Ammon's horn (tissue), 1 donor: ENCODE results near the gene TMEM41B.
A peak's percentile ranks its signal among the peaks of the same experiment; 100 is the strongest.

Experiments used
- DNase-seq: peaks from one replicate; pipeline ENCODE4 v3.0.0-alpha.2; 2016; ENCODE audit warnings: low spot score

Gene TMEM41B

GRCh38 chr11:9310485-9311090 lies 3.8 kb downstream of the TMEM41B start:
- DNase-seq, result no peak

GRCh38 chr11:9304178-9304577 lies 10.2 kb downstream of the TMEM41B start:
- no peak for DNase-seq

GRCh38 chr11:9302448-9302847 lies 11.9 kb downstream of the TMEM41B start:
- no peak for DNase-seq

- no peak for DNase-seq
Observed at GRCh38 chr11:9301720-9302119, 12.7 kb downstream of the TMEM41B start.

- DNase-seq, result no peak
Observed at GRCh38 chr11:9293646-9294045, 20.7 kb downstream of the TMEM41B start.

- DNase-seq, result no peak
Observed at GRCh38 chr11:9285850-9286587, 28.4 kb downstream of the TMEM41B start.

GRCh38 chr11:9280655-9281301 lies 33.6 kb downstream of the TMEM41B start:
- DNase-seq, result peak; percentile 36

GRCh38 chr11:9277176-9277575 lies 37.2 kb downstream of the TMEM41B start:
- no peak for DNase-seq

- no peak for DNase-seq
Observed at GRCh38 chr11:9276571-9276970, 37.8 kb downstream of the TMEM41B start.

- DNase-seq, result peak; percentile 12
Observed at GRCh38 chr11:9274499-9275258, 39.7 kb downstream of the TMEM41B start.

- no peak for DNase-seq
Observed at GRCh38 chr11:9273376-9274336, 40.7 kb downstream of the TMEM41B start.

- DNase-seq, result no peak
Observed at GRCh38 chr11:9269492-9270013, 44.8 kb downstream of the TMEM41B start.

- no peak for DNase-seq
Observed at GRCh38 chr11:9267680-9268079, 46.7 kb downstream of the TMEM41B start.

- no peak for DNase-seq
Observed at GRCh38 chr11:9266926-9267325, 47.5 kb downstream of the TMEM41B start.

- DNase-seq, result no peak
Observed at GRCh38 chr11:9266132-9266736, 48.2 kb downstream of the TMEM41B start.

- peak; percentile 93 for DNase-seq
Observed at GRCh38 chr11:9265211-9266131, 48.9 kb downstream of the TMEM41B start, which contains the start of gene DENND5A. Gene DENND5A (minus strand): TSS chr11:9265350. CDS start chr11:9265069, 281 bp downstream.

- peak; percentile 69 for DNase-seq
Observed at GRCh38 chr11:9264316-9265210, 49.8 kb downstream of the TMEM41B start.

GRCh38 chr11:9263840-9264315 lies 50.5 kb downstream of the TMEM41B start:
- DNase-seq, result no peak
